Thyroid gland (tissue), 4 donors: ENCODE data around the gene KRT74. TPM values are rescaled to one million over a fixed set of nuclear protein-coding genes. Genes with fewer than 3 reads are reported as not detected.

Experiments used
- DNase-seq, 2 donors: peaks; one replicate each; pipeline ENCODE4 v3.0.0-alpha.2; 2019
- H3K27ac ChIP-seq, 3 donors: fragments of 200-600 bp; sonication (generic); 1 replicate in 2 of 3; 2 replicates in 1 of 3; pipeline ENCODE4 v1.5.1; 2016 to 2019; ENCODE audit warnings: mild to moderate bottlenecking in 1 of 3, moderate library complexity in 1 of 3
- H3K27me3 ChIP-seq: fragments of 200-600 bp; sonication (generic); one replicate; pipeline ENCODE4 v1.5.1; 2019
- H3K36me3 ChIP-seq, 2 donors: fragments of 200-600 bp; sonication (generic); one replicate each; pipeline ENCODE4 v1.5.1; 2016 to 2019
- H3K4me1 ChIP-seq, 2 donors: fragments of 200-600 bp; sonication (generic); one replicate each; pipeline ENCODE4 v1.5.1; 2017 to 2019
- H3K4me3 ChIP-seq, 3 donors: fragments of 200-600 bp; sonication (generic); replicated peaks in 1 of 3; 1 replicate in 2 of 3; 2 replicates in 1 of 3; pipeline ENCODE4 v1.5.1; 2016; ENCODE audit warnings: mild to moderate bottlenecking in 1 of 3
- H3K9me3 ChIP-seq: fragments of 200-600 bp; sonication (generic); one replicate; pipeline ENCODE4 v1.5.1; 2017
- POLR2A ChIP-seq, 2 donors: fragments of 450-650 bp; IDR thresholded peaks; one replicate each; pipeline ENCODE4 v1.6.1; 2017; ENCODE audit warnings: antibody characterized with exemption in 2 of 2, mild to moderate bottlenecking in 2 of 2, moderate library complexity in 1 of 2
- WGBS, 2 donors: methylation state at CpG; one replicate each; pipeline ENCODE4 v1.1.5; 2017; 5-methylcytosine and 5-hydroxymethylcytosine counted together
- intact Hi-C: fragments of 100-400 bp; cut with DNase I; formaldehyde crosslinking; loops from one replicate; pipeline ENCODE4 v1.15.1; 2023
- total RNA-seq, 4 donors: library from RNA; depleted of rRNA; stranded (reverse); fragments of >200 nt; gene quantifications; one replicate each; pipeline ENCODE4 v1.2.3, GENCODE V29; 2016
- TF ChIP-seq, protein P1 (sequence below), 6 experiments: fragments of 200-600 bp in 3 of 6; fragments of 450-650 bp in 3 of 6; sonication (generic) in 3 of 6; IDR thresholded peaks; one replicate each; pipeline ENCODE4 v1.5.1; 2016 to 2019; ENCODE audit warnings: antibody characterized with exemption in 6 of 6, mild to moderate bottlenecking in 2 of 6, inconsistent platforms in 1 of 6, moderate library complexity in 1 of 6

Gene KRT74
- total RNA-seq, 4 donors from 2014 or later = not detected

DNA sequence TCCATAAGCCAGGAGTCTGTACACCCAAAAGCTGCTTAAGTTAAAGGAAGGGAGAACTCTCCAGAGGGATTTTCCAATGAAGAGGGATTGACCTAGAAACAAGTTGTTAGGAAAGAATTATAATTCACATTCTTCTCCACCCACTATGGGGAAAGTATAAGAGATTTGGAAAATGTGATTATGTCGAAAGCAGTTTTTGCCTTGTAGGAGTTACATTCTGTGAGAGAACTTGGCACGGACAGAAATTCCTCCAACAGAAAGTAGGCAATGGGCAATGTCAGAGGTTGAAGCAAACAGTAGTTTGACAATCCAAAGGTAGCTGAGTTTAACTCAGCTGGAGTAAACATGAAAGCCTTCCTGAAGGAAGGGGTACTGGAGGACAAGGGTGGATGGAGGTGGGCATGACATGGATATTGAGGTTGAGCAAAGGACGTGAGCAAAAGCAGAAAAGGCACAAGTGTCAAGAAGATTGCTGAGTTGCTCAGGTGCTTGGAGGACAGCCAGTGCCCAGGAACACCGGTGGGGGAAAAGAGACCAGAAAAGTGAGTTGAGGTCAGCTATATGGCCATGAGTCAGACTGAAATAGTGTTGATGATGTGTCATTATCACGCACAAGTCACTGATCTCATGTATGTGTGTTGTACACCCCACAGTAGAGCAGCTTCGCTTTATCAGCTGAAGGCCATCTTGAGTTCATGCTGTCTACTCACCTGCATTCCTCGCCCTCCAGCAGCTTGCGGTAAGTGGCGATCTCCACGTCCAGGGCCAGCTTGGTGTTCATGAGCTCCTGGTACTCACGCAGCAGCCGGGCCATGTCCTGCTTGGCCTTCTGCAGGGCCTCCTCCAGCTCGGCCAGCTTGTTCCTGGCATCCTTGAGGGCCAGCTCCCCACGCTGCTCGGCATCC, 57.5 kb downstream of the KRT74 start:
- TF ChIP-seq, protein P1, sequence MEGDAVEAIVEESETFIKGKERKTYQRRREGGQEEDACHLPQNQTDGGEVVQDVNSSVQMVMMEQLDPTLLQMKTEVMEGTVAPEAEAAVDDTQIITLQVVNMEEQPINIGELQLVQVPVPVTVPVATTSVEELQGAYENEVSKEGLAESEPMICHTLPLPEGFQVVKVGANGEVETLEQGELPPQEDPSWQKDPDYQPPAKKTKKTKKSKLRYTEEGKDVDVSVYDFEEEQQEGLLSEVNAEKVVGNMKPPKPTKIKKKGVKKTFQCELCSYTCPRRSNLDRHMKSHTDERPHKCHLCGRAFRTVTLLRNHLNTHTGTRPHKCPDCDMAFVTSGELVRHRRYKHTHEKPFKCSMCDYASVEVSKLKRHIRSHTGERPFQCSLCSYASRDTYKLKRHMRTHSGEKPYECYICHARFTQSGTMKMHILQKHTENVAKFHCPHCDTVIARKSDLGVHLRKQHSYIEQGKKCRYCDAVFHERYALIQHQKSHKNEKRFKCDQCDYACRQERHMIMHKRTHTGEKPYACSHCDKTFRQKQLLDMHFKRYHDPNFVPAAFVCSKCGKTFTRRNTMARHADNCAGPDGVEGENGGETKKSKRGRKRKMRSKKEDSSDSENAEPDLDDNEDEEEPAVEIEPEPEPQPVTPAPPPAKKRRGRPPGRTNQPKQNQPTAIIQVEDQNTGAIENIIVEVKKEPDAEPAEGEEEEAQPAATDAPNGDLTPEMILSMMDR (IDR thresholded peaks at IDR 0.05) = no peak
- no peak for TF ChIP-seq POLR2A (IDR thresholded peaks at IDR 0.05)
- H3K4me1 ChIP-seq = no peaks in the 10 kb centered on the region
- intact Hi-C loops = no loop called here
- H3K27ac ChIP-seq = no peak overlapping the region
- no peaks in the 10 kb centered on the region for H3K36me3 ChIP-seq
- 88 to 89% methylated on average over 15 of the region's 15 CpGs for WGBS, 2 donors
- no peak for DNase-seq
- no peaks in the 10 kb centered on the region for H3K27me3 ChIP-seq
- no peak overlapping the region for H3K4me3 ChIP-seq
- no peaks in the 10 kb centered on the region for H3K9me3 ChIP-seq

Other genes starting within 250 kb of the KRT74 start
- gene KRT85, start 206.4 kb downstream of the KRT74 start, total RNA-seq = not detected
- not detected for gene KRT84, start 188.2 kb downstream of the KRT74 start, total RNA-seq
- not detected for gene KRT82, start 167.5 kb downstream of the KRT74 start, total RNA-seq
- not detected for gene KRT75, start 139.5 kb downstream of the KRT74 start, total RNA-seq
- not detected for gene KRT6B, start 121.7 kb downstream of the KRT74 start, total RNA-seq
- not detected for gene KRT6C, start 100.0 kb downstream of the KRT74 start, total RNA-seq
- under 1 TPM in 1 of 4 donors, not detected in 3; 0.27 TPM for gene KRT6A, start 80.6 kb downstream of the KRT74 start, total RNA-seq
- 1 to 10 TPM in 1 of 4 donors, not detected in 3; 1.4 TPM for gene KRT5, start 53.4 kb downstream of the KRT74 start, total RNA-seq
- not detected for gene KRT71, start 20.7 kb downstream of the KRT74 start, total RNA-seq
- not detected for gene KRT72, start 27.6 kb upstream of the KRT74 start, total RNA-seq
- gene KRT73, start 44.7 kb upstream of the KRT74 start, total RNA-seq = not detected
- 1 to 10 TPM in 1 of 4 donors, not detected in 3; 1.3 TPM for gene KRT2, start 78.4 kb upstream of the KRT74 start, total RNA-seq
- 1 to 10 TPM in 1 of 4 donors, not detected in 3; 2.8 TPM for gene KRT1, start 106.6 kb upstream of the KRT74 start, total RNA-seq
- not detected for gene KRT77, start 129.7 kb upstream of the KRT74 start, total RNA-seq
- gene KRT76, start 203.5 kb upstream of the KRT74 start, total RNA-seq = not detected
- not detected for gene KRT3, start 222.3 kb upstream of the KRT74 start, total RNA-seq
- gene KRT4, start 240.3 kb upstream of the KRT74 start, total RNA-seq = under 1 TPM in 1 of 4 donors, not detected in 3; 0.29 TPM